ENCODE data around the gene TCF12.

Gene TCF12

GRCh38 chr15:56918046-56918938, at the start of gene TCF12:
TSS of gene TCF12 (plus strand) at chr15:56918644. CDS start at chr15:56919914, 1,270 bp downstream.
- DNase-seq = peak; percentile 92

GRCh38 chr15:56869573-56869972, 48.9 kb upstream of the TCF12 start:
- DNase-seq = peak; percentile 62

GRCh38 chr15:56871185-56871584, 47.3 kb upstream of the TCF12 start:
- no peak for DNase-seq

GRCh38 chr15:56871867-56872266, 46.6 kb upstream of the TCF12 start:
- no peak for DNase-seq

GRCh38 chr15:56877255-56877970, 41.0 kb upstream of the TCF12 start:
- no peak for DNase-seq

GRCh38 chr15:56879502-56879901, 38.9 kb upstream of the TCF12 start:
- DNase-seq = no peak

GRCh38 chr15:56883088-56883487, 35.4 kb upstream of the TCF12 start:
- DNase-seq = no peak

- no peak for DNase-seq
Measured at GRCh38 chr15:56886363-56886931, 32.0 kb upstream of the TCF12 start.

- peak; percentile 98 for DNase-seq
Measured at GRCh38 chr15:56886932-56887781, 31.3 kb upstream of the TCF12 start.

GRCh38 chr15:56887782-56888438, 30.5 kb upstream of the TCF12 start:
- DNase-seq = no peak

GRCh38 chr15:56890038-56890437, 28.4 kb upstream of the TCF12 start:
- DNase-seq = no peak

- no peak for DNase-seq
Measured at GRCh38 chr15:56891852-56892440, 26.5 kb upstream of the TCF12 start.

- no peak for DNase-seq
Measured at GRCh38 chr15:56892659-56893363, 25.6 kb upstream of the TCF12 start.

GRCh38 chr15:56893364-56893678, 25.1 kb upstream of the TCF12 start:
- DNase-seq = no peak

GRCh38 chr15:56894601-56895000, 23.8 kb upstream of the TCF12 start:
- no peak for DNase-seq

- DNase-seq = no peak
Measured at GRCh38 chr15:56901931-56902330, 16.5 kb upstream of the TCF12 start.

- DNase-seq = no peak
Measured at GRCh38 chr15:56906766-56907165, 11.7 kb upstream of the TCF12 start.

- no peak for DNase-seq
Measured at GRCh38 chr15:56910801-56911200, 7.6 kb upstream of the TCF12 start.

GRCh38 chr15:56913241-56913640, 5.2 kb upstream of the TCF12 start:
- no peak for DNase-seq

GRCh38 chr15:56913670-56914069, 4.8 kb upstream of the TCF12 start:
- no peak for DNase-seq

- DNase-seq = no peak
Measured at GRCh38 chr15:56915888-56916287, 2.6 kb upstream of the TCF12 start.

Measured in midbrain (tissue), 1 donor.